Liver (tissue), 3 donors: ENCODE results near the gene BRI3BP.

Experiments used
- CTCF ChIP-seq: fragments of 150-350 bp; IDR thresholded peaks from 2 replicates; pipeline ENCODE4 v1.5.1; 2017; ENCODE audit warnings: improper control_type of control experiment, low read depth, low read length; ENCODE audit not compliant: missing input control
- JUND ChIP-seq, 2 donors: IDR thresholded peaks; 2 replicates each; pipeline ENCODE4 v1.6.1; 2016; ENCODE audit warnings: antibody characterized with exemption in 2 of 2
- RAD21 ChIP-seq, 2 donors: IDR thresholded peaks; 2 replicates each; pipeline ENCODE4 v1.6.1; 2016; ENCODE audit warnings: antibody characterized with exemption in 2 of 2, mild to moderate bottlenecking in 2 of 2
- TF ChIP-seq, protein P1 (sequence below): IDR thresholded peaks from 2 replicates; pipeline ENCODE4 v1.6.1; 2016; ENCODE audit warnings: antibody characterized with exemption
- donor health status: healthy.
- donor health status: healthy.

DNA sequence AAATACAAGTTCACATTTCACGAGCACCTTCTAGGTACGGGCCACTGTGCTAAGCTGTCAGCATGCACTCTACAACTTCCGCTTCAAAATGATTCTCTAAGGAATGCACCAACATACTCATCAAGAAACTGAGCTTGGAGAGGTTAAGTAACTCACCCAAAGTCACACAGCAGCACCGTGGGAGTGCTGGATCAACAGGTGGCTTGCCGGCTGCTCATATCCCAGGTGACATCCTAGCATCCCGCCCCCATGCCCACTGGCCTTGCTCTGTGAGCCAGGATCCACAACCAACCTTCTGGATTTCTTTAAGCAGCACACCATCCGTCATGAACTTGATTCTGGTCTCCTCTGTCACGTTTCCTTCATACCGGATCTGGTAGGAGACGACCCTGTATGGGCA, 21.2 kb upstream of the BRI3BP start:
- no peak for TF ChIP-seq CTCF
- no peak for TF ChIP-seq JUND (IDR thresholded peaks at IDR 0.05)
- TF ChIP-seq, protein P1, sequence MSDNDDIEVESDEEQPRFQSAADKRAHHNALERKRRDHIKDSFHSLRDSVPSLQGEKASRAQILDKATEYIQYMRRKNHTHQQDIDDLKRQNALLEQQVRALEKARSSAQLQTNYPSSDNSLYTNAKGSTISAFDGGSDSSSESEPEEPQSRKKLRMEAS = no peak
- TF ChIP-seq RAD21 (IDR thresholded peaks at IDR 0.05) = no peak
